ENCODE measurements around the gene MAPK11. TPM values are rescaled to one million over a fixed set of nuclear protein-coding genes. Genes with fewer than 3 reads are reported as not detected.
A peak's percentile ranks its signal among the peaks of the same experiment; 100 is the strongest.

The MAPK11 gene
- total RNA-seq, 1 experiment from 2014 or later: 7.6 TPM

GRCh38 chr22:50261615-50262459 lies 8.3 kb downstream of the MAPK11 start, which contains the start of gene MAPK12:
TSS of gene MAPK12 (minus strand) at chr22:50261683. CDS start at chr22:50261509, 174 bp downstream.
- DNase-seq (ENCODE audit: low read depth): no peak

GRCh38 chr22:50260801-50261614 lies 9.2 kb downstream of the MAPK11 start:
- DNase-seq (ENCODE audit: low read depth): no peak

- no peak for DNase-seq (ENCODE audit: low read depth)
Observed at GRCh38 chr22:50260434-50260800, 9.8 kb downstream of the MAPK11 start.

- no peak for DNase-seq (ENCODE audit: low read depth)
Observed at GRCh38 chr22:50259302-50259701, 10.9 kb downstream of the MAPK11 start.

- DNase-seq (ENCODE audit: low read depth): no peak
Observed at GRCh38 chr22:50258361-50259292, 11.6 kb downstream of the MAPK11 start.

- no peak for DNase-seq (ENCODE audit: low read depth)
Observed at GRCh38 chr22:50257451-50258360, 12.5 kb downstream of the MAPK11 start.

- DNase-seq (ENCODE audit: low read depth): no peak
Observed at GRCh38 chr22:50257041-50257440, 13.1 kb downstream of the MAPK11 start.

- no peak for DNase-seq (ENCODE audit: low read depth)
Observed at GRCh38 chr22:50256258-50256862, 13.8 kb downstream of the MAPK11 start.

- DNase-seq (ENCODE audit: low read depth): no peak
Observed at GRCh38 chr22:50255607-50256006, 14.6 kb downstream of the MAPK11 start.

- no peak for DNase-seq (ENCODE audit: low read depth)
Observed at GRCh38 chr22:50255099-50255498, 15.1 kb downstream of the MAPK11 start.

- no peak for DNase-seq (ENCODE audit: low read depth)
Observed at GRCh38 chr22:50253941-50254340, 16.2 kb downstream of the MAPK11 start.

GRCh38 chr22:50253046-50253915 lies 16.9 kb downstream of the MAPK11 start:
- no peak for DNase-seq (ENCODE audit: low read depth)

- DNase-seq (ENCODE audit: low read depth): peak; percentile 59
Observed at GRCh38 chr22:50252082-50253045, 17.8 kb downstream of the MAPK11 start.

GRCh38 chr22:50251477-50252081 lies 18.6 kb downstream of the MAPK11 start:
- DNase-seq (ENCODE audit: low read depth): no peak

- DNase-seq (ENCODE audit: low read depth): peak; percentile 71
Observed at GRCh38 chr22:50250555-50251476, 19.4 kb downstream of the MAPK11 start, which contains the start of gene HDAC10. TSS of gene HDAC10 (minus strand) at chr22:50251265. CDS start at chr22:50251032, 233 bp downstream.

- no peak for DNase-seq (ENCODE audit: low read depth)
Observed at GRCh38 chr22:50250249-50250554, 20.0 kb downstream of the MAPK11 start.

Data from LHCN-M2 (cell line).